H1 (cell line): ENCODE measurements around the gene TMCC1.

Experiments
- CTCF ChIP-seq, 3 experiments: IDR thresholded peaks; 1 replicate in 2 of 3; 2 replicates in 1 of 3; pipeline versions ENCODE4 v1.5.1 to v1.6.1; 2011; ENCODE audit warnings: low read length in 3 of 3, mild to moderate bottlenecking in 3 of 3, inconsistent platforms in 2 of 3, low read depth in 1 of 3, moderate library complexity in 1 of 3; ENCODE audit not compliant: insufficient read depth in 1 of 3; ENCODE audit errors: control extremely low read depth in 1 of 3
- EGR1 ChIP-seq: IDR thresholded peaks from 2 replicates; pipeline ENCODE4 v1.6.1; 2011; ENCODE audit warnings: low read depth, low read length, borderline replicate concordance
- JUN ChIP-seq: IDR thresholded peaks from 2 replicates; pipeline ENCODE4 v1.6.1; 2011; ENCODE audit warnings: low read depth, mild to moderate bottlenecking, improper control_type of control experiment, low read length
- MAFK ChIP-seq: IDR thresholded peaks from 2 replicates; pipeline ENCODE4 v1.6.1; 2012; ENCODE audit warnings: low read depth, mild to moderate bottlenecking, improper control_type of control experiment, low read length
- NANOG ChIP-seq: IDR thresholded peaks from 2 replicates; pipeline ENCODE4 v1.6.1; 2011; ENCODE audit warnings: low read length, low read depth, mild to moderate bottlenecking, inconsistent platforms; ENCODE audit not compliant: insufficient read depth, poor library complexity, severe bottlenecking
- POLR2AphosphoS5 ChIP-seq: IDR thresholded peaks from 2 replicates; pipeline ENCODE4 v1.6.1; 2011; ENCODE audit warnings: low read depth, low read length
- RAD21 ChIP-seq, 2 experiments: IDR thresholded peaks in 1 of 2; conservative IDR thresholded peaks in 1 of 2; 2 replicates each; pipeline ENCODE4 v1.6.1; 2011; ENCODE audit warnings: low read depth in 2 of 2, low read length in 2 of 2, improper control_type of control experiment in 1 of 2, inconsistent platforms in 1 of 2, mild to moderate bottlenecking in 1 of 2, moderate library complexity in 1 of 2
- TBP ChIP-seq: IDR thresholded peaks from 2 replicates; pipeline ENCODE4 v1.6.1; 2011; ENCODE audit warnings: low read depth, low read length, improper control_type of control experiment

GRCh38 chr3:129622226-129622874 is 271.2 kb downstream of the TMCC1 start:
- TF ChIP-seq CTCF (IDR thresholded peaks at IDR 0.05; ENCODE audit: control extremely low read depth in 1 of 3, insufficient read depth in 1 of 3, low read depth in 1 of 3, low read length in 3 of 3): no peak
- no peak for TF ChIP-seq MAFK
- no peak for TF ChIP-seq RAD21 (IDR thresholded peaks at IDR 0.05 in 1 of 2, conservative IDR thresholded peaks at IDR 0.05 in 1 of 2; ENCODE audit: low read depth in 2 of 2, low read length in 2 of 2)
- TF ChIP-seq JUN: no peak
- TF ChIP-seq TBP: no peak
- no peak for TF ChIP-seq EGR1
- TF ChIP-seq NANOG: no peak
- no peak for TF ChIP-seq POLR2AphosphoS5
